DMS 273 treated with DMSO at 0.1 percent for 48 hours (cell line): ENCODE measurements around the gene COL1A1.

Source experiments
- DNase-seq: peaks from one replicate; lab custom pipeline; 2025; lab: John Stamatoyannopoulos, UW

COL1A1 gene

DNA sequence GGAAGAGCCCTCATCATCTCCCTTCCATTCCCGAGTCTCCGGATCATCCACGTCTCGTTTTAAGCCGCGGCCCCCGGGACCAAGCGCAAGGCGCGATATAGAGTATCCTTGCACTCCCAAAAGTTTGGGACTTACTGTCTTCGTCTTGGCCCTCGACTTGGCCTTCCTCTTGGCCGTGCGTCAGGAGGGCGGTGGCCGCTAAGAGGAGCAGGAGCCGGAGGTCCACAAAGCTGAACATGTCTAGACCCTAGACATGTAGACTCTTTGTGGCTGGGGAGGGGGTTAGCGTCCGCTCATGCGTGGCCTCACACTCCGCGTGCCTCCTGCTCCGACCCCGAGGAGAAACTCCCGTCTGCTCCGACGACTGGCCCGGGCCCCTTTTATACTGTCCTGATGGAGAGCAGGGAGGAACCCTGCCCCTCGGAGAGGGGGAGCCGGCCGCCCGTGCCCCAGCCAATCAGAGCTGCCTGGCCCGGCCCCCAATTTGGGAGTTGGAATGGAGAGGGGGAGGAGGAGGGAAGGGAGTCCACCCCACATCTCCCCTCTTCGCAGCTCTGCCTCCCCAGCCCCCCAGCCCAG, at the start of gene COL1A1:
COL1A1 (minus strand) TSS at position 356 of the 579 bp plus-strand sequence; CDS start at position 238, 118 bp downstream.
- no peak for DNase-seq

DNA sequence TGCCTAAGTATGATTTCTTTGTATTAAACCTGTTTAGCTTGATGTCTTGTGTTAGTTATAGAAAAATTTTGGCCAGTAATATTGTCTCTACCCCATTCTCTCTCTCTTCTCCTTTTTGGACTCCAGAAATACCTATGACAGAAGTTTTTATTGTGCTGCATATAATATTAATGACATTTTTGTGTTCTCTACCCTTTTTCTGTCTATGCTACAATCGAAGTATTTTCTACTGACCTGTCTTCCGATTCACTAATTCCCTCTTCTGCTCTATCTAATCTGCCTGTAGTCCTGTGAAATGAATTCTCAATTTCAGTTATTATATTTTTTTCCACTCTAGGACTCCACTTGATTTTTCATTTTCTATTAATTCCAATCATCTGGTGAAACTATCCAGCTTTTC, 46.8 kb upstream of the COL1A1 start:
- DNase-seq, result no peak

DNA sequence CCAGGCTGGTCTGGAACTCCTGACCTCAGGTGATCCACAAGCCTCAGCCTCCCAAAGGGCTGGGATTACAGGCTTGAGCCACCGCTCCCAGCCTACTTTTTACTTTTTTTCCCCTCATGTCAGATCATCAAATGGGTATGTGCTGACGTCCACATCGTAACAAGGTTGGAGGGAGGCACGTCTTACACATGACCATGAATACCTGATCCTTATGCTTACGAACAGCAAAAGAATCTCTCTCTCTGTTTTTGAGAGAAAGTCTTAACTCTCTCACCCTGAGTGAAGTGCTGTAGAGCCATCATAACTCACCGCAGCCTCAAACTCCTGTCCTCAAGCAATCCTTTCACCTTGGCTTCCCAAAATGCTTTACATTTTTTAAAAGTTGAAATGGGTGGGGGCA, 43.3 kb upstream of the COL1A1 start:
- no peak for DNase-seq

DNA sequence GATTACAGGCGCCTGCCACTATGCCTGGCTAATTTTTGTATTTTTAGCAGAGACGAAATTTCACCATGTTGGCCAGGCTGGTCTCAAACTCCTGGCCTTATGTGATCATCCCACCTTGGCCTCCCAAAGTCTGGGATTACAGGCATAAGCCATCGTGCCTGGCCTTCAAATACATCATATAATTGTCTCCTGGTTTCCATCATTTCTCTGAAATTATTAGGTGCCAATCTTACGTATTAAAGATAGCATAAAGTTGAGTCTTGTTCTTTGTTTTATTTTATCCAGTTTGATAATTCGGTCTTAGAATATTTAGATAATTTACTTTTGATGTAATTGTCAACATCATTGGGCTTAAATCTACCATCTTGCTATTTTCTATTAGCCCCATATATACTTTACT, 40.0 kb upstream of the COL1A1 start:
- DNase-seq, result no peak

DNA sequence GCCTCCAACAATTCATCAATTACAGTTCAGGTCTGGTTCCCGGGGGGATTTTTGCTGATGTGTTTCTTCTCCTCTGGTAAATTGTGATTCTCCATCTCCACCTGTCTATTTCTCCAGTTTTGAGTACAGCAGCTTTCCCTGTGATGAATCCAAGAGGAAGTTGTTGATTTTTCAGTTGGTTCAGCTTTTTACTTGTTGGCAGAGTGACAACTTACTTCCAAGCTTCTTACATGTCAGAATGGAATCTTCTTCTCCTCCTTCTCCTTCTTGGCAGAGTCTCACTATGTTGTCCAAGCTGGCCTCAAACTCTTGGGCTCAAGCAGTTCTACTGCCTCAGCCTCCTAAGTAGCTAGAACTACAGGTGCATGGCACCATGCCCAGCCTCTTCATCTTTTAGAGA, 39.4 kb upstream of the COL1A1 start:
- no peak for DNase-seq

DNA sequence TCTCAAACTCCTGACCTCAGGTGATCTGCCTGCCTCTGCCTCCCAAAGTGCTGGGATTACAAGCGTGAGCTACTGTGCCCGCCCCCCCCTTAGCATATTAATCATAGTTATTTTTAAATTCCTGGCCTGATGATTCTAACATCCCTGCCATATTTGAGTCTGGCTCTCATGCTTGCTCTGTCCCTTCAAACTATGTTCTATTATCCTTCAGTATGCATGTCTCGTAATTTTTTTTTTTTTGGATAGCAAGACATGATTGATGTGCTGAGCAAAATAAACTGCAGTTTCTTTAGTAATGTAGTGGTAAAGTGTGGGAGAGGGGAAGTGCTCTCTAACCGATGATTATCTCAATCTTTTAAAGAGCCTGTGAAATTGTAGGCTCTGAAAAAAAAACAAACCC, 38.5 kb upstream of the COL1A1 start:
- no peak for DNase-seq

DNA sequence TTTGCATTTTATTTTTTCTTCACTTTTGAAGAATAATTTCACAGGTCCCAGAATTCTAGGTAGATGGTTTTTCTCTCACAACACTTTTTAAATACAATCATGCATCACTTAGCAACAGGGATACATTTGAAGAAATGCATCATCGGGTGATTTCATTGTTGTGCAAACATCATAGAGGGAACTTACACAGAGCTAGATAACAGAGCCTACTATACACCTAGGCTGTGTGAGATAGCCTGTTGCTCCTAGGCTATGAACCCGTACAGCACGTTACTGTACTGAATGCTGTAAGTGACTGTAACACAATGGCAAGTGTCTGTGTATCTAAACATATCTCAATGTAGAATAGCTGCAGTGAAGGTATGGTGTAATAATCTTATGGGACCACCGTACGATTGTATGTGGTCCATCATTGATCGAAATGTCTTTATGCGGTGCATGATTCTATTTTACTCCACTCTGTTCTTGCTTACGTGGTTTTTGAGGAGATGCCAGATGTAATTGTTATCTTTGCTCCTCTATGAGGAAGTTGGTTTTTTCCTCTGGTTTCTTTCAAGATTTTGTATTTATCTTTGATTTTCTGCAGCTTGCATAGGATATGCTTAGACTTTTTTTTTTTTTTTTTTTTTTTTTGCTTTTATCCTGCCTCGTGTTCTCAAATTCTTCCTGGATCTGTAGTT, 37.3 kb upstream of the COL1A1 start:
- DNase-seq, result no peak

DNA sequence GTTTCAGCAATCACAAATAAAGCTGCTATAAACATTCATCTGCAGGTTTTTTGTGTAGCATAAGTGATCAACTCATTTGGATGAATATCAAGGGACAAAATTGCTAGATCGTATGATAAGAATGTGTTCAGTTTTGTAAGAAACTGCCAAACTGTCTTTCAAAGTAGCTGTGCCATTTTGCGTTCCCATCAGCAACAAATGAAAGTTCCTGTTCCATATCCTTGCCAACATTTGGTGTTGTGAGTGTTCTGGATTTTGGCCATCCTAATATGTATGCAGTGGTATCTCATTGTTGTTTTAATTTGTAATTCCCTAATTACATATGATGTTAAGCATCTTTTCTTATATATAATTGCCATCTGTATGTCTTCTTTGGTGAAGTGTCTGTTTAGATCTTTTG, 36.5 kb upstream of the COL1A1 start:
- DNase-seq, result no peak

DNA sequence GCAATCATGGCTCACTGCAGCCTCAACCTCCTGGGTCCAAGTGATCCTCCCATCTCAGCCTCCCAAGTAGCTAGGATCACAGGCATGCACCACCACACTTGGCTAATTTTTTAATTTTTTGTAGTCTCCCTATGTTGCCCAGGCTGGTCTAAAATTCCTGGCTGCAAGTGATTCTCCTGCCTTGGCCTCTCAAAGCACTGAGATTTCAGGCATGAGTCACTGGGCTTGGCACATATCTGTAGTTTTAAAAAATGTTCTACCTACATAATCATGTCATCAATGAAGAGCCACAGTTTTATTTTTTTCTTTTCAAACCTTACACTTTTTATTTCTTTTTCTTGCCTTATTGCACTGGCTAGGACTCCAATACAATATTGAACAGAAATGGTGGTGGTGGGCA, 33.1 kb upstream of the COL1A1 start:
- DNase-seq, result no peak

DNA sequence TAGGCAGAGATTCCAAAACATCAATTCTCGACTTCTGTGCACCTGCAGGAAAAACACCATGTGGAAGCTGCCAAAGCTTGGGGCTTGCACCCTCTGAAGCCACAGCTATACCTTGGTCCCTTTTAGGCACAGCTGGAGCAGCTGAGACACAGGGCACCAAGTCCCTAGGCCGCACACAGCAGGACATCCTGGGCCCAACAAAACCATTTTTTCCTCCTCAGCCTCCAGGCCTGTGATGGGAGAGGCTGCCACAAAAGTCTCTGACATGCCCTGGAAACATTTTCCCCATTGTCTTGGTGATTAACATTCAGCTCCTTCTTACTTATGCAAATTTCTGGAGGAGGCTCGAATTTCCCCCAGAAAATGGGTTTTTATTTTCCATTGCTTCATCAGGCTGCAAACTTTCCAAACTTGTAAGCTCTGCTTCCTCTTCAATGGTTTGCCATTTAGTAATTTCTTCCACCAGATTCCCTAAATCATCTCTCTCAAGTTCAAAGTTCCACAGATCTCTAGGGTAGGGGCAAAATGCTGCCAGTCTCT, 24.3 kb upstream of the COL1A1 start:
- DNase-seq, result no peak

DNA sequence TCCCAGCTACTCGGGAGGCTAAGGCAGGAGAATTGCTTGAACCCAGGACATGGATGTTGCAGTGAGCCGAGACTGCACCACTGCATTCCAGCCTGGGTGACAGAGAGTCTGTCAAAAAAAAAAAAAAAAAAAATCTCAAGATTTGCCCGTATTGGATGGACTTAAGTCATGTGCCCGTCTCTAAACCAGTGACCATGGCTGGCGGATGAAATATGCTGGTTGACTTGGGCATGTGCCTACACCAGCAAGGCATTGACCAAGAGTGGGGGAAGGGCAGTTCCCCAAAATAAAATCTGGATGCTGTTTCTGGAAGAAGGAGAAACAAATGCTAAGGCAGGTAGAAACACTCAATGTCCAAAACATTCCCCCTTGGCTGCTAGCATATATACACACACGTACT, 21.5 kb upstream of the COL1A1 start:
- no peak for DNase-seq

DNA sequence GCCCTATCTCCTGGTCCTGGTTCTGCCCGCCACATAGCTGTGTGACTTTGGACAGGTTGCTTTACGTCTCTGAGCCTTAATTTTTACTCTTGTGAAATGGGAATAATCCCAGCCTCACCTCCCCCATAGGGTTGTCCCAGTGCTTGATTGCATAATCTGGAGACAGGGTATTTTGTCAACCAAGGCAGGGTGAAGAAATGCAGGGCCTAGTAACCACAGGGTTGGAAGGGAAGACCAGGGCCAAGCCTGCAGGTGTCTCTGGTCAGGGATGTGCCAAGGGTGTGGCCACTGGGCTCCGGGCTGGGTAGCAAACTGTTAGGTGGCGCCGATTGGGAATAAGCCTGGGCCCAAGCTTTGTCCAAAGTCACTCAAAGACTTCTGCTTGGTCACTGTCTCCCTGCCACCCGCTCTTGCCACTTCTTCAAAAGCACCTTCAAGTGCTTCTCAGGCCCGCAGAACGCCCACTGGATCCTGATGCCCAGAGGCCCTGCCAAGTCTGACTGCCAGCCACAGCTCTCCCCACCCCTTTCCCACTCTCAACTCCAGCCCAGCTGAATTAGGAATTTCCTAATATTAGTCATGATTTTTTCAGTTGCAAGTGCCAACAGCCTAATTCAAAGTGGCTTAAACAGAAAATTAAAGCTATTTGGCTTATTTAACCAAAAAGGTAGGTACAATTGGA, 20.6 kb upstream of the COL1A1 start:
- no peak for DNase-seq

DNA sequence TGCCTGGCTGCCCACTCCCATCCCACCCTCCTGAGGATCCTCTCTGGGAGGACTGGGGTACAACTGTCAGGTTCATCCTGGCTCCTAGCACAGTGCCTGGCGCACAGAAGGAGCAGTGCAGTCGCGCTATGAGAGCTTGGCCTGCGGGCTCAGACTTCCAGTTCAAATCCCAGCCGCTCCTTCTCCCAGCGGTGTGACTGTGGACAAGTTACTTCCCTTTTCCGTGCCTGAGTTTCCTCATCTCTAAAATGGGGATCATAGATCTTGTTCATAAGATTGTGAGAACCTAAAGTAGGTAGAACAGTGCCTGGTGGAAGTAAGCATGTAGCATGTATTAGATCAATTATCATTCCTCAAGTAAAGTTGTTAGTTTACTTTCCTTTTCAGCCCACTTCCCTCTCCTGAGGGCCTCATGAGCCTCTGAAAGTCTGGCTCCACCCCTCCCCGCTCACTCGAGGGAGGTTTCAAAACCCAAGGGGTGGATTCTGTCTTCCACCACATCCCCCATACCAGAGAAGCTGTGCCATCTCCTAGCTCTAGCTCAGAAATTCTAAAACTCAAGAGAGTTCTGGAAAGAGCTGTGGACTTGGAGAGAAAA, 19.9 kb upstream of the COL1A1 start:
- no peak for DNase-seq

DNA sequence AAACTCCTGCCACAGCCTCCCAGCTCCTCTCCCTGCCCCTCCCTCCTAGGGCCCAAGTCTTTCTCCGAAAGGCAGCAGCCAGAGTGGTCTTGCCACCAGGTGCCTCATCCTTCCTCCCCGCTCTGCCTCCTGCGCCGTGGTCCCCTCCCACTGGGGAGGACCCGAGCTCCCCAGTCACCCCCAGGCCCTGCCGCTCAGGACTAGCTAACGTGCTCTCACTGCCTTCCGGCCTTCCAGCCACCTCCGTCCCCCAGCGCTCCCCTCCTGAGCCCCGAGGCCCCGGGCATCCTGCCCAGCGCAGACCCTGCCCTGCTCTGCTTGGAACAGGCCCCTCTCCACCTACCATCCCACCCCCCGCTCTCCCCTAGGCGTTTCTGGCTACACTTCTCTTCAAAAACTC, 19.4 kb upstream of the COL1A1 start:
- DNase-seq, result no peak

DNA sequence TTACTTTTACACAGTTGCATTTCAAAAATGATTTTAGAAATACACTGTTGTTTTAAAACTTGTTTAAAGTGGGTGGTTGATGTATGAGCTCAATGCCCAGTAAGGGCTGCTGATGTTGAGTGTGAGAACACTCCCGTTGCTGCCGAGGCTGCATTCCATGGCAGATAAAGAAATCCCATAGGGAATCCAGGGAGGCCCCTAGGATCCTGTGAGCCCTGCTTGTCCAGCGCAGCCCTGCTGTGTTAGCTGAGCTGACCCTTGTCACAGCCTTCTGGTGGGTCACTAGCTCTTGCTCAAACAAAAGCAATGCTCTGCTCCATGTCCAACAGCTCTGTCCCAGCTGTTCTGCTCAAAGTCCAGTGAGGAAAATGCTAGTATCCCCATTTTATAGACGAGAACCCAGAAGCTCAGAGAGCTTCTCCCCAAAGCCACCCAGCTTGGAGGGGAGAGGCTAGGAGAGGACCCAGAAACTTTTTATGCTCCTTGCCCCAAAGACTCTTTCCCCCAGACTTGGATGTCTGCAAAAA, 18.6 kb upstream of the COL1A1 start:
- DNase-seq, result no peak

DNA sequence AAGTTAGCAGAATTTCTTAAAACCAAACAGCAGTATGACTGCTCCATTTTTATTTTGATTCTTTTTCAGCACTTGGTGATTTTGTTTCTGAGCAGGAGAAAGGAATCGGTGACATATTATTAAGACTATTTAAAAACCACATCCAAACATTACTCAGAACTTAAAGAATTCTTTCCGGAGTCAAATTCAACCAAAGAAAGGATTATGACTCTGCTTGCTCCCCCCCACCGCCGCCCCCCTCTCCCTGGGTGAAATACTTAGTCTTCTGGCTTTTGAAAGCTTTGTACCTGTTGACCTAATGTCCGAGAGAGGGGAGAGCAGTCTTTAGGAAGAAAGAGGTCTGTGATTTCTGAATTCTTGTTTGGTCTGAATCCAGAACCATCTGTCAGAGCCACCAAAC, 17.9 kb upstream of the COL1A1 start:
- DNase-seq, result no peak

DNA sequence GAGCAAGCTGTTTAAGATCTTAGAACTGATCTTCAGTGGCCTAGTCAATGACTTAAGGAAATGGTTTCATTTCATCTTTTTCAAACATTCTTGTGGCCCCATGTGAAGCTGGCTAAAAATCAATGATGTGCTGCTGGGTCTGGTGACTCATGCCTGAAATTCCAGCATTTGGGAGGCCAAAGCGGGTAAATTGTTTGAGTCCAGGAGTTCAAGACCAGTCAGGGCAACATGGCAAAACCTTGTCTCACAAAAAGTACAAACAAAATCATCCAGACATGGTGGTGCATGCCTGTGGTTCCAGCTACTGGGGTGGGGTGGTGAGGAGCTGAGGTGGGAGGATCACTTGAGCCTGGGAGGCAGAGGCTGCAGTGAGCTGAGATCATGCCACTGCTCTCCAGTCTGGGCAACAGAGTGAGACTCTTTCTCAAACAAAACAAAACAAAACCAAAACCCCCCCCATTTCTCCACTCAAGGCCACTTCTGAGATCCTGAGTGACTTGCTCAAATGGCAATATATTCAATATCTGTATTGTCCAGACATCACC, 17.4 kb upstream of the COL1A1 start:
- DNase-seq, result no peak

DNA sequence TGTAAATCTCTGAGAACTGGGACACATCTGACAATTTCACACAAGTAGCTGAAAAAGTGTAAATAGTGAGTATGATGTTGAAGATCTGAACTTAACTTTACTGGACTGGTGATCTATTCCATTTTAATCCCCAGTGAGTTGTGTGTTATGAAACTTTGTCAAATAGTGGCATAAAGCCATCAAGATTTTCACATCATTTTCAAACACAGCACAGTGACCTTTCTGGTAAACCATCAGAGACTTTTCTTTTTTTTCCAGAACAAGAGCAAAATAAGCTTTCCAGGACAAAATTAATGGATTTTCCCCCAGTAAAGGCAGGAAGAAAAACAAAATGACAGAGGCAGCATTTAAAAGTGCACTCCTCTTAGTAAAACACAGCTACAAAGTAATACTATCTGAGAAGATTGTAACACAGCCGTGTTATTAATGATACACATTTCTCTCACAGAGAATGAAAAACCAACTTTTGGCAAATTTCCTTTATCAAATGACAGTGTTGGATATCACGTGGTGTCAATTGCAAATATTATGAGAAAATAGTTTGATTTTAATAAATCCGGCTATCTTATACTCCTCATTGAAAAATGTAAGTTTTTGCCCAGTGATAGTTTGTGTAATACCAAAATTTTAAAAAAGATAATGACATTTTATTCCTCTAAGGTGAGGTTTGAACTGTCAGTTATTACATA, 16.8 kb upstream of the COL1A1 start:
- no peak for DNase-seq

DNA sequence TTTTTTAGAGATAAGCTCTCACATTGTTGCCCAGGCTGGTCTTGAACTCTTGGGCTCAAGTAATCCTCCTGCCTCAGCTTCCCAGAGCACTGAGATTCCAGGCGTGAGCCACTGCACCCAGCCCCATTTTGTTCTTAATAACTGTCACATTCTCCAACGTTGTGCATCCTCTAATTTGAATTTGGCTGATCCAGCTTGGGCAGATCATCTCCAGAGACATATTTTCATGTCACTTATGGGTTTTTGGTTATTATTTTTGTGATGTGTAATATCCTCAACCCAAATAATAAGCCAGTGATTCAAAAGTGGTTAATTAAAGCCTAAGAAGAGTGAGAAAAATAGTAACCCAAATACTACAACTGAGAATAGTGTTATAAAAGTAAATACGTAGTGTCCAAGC, 16.2 kb upstream of the COL1A1 start:
- no peak for DNase-seq

DNA sequence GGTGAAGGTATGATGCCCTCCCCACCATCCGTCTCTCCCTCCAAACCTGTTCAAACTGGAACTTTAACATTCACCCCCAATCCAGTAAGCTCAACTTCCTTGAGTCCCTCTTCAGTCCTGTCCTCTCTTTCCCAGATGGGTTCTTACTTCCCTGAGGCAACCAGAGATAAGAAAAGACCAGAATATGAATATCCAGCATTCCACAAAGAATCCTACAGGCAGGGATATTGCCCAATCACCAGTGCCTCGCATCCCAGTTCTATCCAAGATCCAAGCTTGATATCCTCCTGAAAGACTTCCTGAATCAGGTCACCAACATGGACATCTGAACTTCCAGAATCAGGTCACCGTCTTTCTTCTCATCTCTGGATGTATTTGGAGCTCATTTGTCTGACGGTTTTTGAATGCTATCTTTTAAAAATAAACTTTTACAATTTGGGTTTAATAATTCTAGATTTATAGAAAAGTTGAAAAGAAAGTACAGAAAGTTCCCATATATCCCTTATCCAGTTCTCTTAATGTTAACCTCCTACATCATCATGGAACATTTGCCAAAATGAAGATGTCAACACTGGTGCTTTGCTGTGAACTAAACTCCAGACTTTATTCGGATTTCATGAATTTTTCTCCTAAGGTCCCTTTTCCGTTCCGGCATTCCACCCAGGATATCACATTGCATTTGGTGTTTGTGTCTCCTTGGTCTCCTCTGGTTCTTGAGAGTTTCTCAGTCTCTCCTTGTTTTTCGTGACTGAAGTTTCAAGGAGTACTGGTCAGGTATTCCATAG, 13.7 kb upstream of the COL1A1 start:
- no peak for DNase-seq
